HepG2 (cell line): ENCODE results near the gene HSPB6. TPM values are rescaled to one million over a fixed set of nuclear protein-coding genes. Genes with fewer than 3 reads are reported as not detected.

Experiments
- BORCS8-MEF2B ChIP-seq: sonication (generic); formaldehyde crosslinking; IDR thresholded peaks from 2 replicates; pipeline ENCODE4 v1.8.0; 2022; ENCODE audit warnings: mild to moderate bottlenecking, missing genetic modification reagents
- BRD4 ChIP-seq: sonication (generic); formaldehyde crosslinking; IDR thresholded peaks from 2 replicates; pipeline ENCODE4 v1.4.0; 2020; ENCODE audit warnings: missing genetic modification reagents
- CCAR2 ChIP-seq: fragments of 200-400 bp; formaldehyde crosslinking; optimal IDR thresholded peaks from 2 replicates; pipeline ENCODE3; 2018; ENCODE audit warnings: low read depth, mild to moderate bottlenecking, low read length, moderate library complexity
- CCDC6 ChIP-seq: sonication (generic); formaldehyde crosslinking; IDR thresholded peaks from 2 replicates; pipeline ENCODE4 v1.8.1; 2022; ENCODE audit warnings: mild to moderate bottlenecking, missing genetic modification reagents, moderate library complexity
- DNMT1 ChIP-seq: sonication (generic); formaldehyde crosslinking; IDR thresholded peaks from 2 replicates; pipeline ENCODE4 v1.5.1; 2020; ENCODE audit warnings: mild to moderate bottlenecking, missing genetic modification reagents
- ETS1 ChIP-seq: sonication (generic); formaldehyde crosslinking; IDR thresholded peaks from 2 replicates; pipeline ENCODE4 v1.4.0; 2020; ENCODE audit warnings: missing genetic modification reagents
- FOXC1 ChIP-seq: sonication (generic); formaldehyde crosslinking; IDR thresholded peaks from 2 replicates; pipeline ENCODE4 v1.8.0; 2022; ENCODE audit warnings: mild to moderate bottlenecking, missing genetic modification reagents, borderline replicate concordance
- GATA4 ChIP-seq: sonication (generic); IDR thresholded peaks from 2 replicates; pipeline ENCODE4 v1.6.1; 2016; ENCODE audit warnings: antibody characterized with exemption, low read depth, borderline replicate concordance
- HES4 ChIP-seq: sonication (generic); formaldehyde crosslinking; IDR thresholded peaks from 2 replicates; pipeline ENCODE4 v1.9.0; 2021; ENCODE audit warnings: mild to moderate bottlenecking, missing genetic modification reagents, borderline replicate concordance
- HINFP ChIP-seq: sonication (generic); formaldehyde crosslinking; IDR thresholded peaks from 2 replicates; pipeline ENCODE4 v1.4.0; 2020; ENCODE audit warnings: low read depth, mild to moderate bottlenecking, missing genetic modification reagents
- JUND ChIP-seq: sonication (generic); formaldehyde crosslinking; IDR thresholded peaks from 2 replicates; pipeline ENCODE4 v1.8.0; 2022; ENCODE audit warnings: mild to moderate bottlenecking, missing genetic modification reagents
- LBX2 ChIP-seq: sonication (generic); formaldehyde crosslinking; IDR thresholded peaks from 2 replicates; pipeline ENCODE4 v1.5.0; 2020; ENCODE audit warnings: missing genetic modification reagents, mild to moderate bottlenecking, borderline replicate concordance
- MLX ChIP-seq: IDR thresholded peaks from 2 replicates; pipeline ENCODE4 v1.6.1; 2016
- NONO ChIP-seq, 2 experiments: fragments of 450-650 bp in 1 of 2; sonication (generic) in 1 of 2; formaldehyde crosslinking in 1 of 2; IDR thresholded peaks in 1 of 2; conservative IDR thresholded peaks in 1 of 2; 2 replicates each; pipeline versions ENCODE4 v1.6.1 to v1.8.0; 2017 to 2022; ENCODE audit warnings: mild to moderate bottlenecking in 1 of 2, missing genetic modification reagents in 1 of 2, moderate library complexity in 1 of 2
- PHF8 ChIP-seq: sonication (generic); formaldehyde crosslinking; IDR thresholded peaks from 2 replicates; pipeline ENCODE4 v1.5.0; 2020; ENCODE audit warnings: missing genetic modification reagents
- RNF2 ChIP-seq: fragments of 450-650 bp; conservative IDR thresholded peaks from 2 replicates; pipeline ENCODE4 v1.6.1; 2016; ENCODE audit warnings: low read depth
- SIX4 ChIP-seq: sonication (generic); formaldehyde crosslinking; IDR thresholded peaks from 2 replicates; pipeline ENCODE4 v1.4.0; 2020; ENCODE audit warnings: missing genetic modification reagents
- SMYD3 ChIP-seq: sonication (generic); formaldehyde crosslinking; IDR thresholded peaks from 2 replicates; pipeline ENCODE4 v1.8.1; 2023; ENCODE audit warnings: mild to moderate bottlenecking, missing genetic modification reagents
- SP1 ChIP-seq, 2 experiments: fragments of 450-650 bp in 1 of 2; sonication (generic) in 1 of 2; formaldehyde crosslinking in 1 of 2; IDR thresholded peaks; 2 replicates each; pipeline versions ENCODE4 v1.4.0 to v1.6.1; 2016 to 2020; ENCODE audit warnings: missing genetic modification reagents in 1 of 2
- SPEN ChIP-seq: sonication (generic); formaldehyde crosslinking; IDR thresholded peaks from 2 replicates; pipeline ENCODE4 v1.5.1; 2020; ENCODE audit warnings: low read depth, mild to moderate bottlenecking, missing genetic modification reagents
- STAG1 ChIP-seq: sonication (generic); formaldehyde crosslinking; IDR thresholded peaks from 2 replicates; pipeline ENCODE4 v1.4.0; 2020; ENCODE audit warnings: missing genetic modification reagents
- TCF12 ChIP-seq, 2 experiments: fragments of 450-650 bp in 1 of 2; sonication (generic) in 1 of 2; formaldehyde crosslinking in 1 of 2; IDR thresholded peaks; 2 replicates each; pipeline versions ENCODE4 v1.6.1 to v1.8.0; 2017 to 2022; ENCODE audit warnings: antibody characterized with exemption in 1 of 2, mild to moderate bottlenecking in 1 of 2, missing genetic modification reagents in 1 of 2, moderate library complexity in 1 of 2
- ZNF207 ChIP-seq: fragments of 450-650 bp; IDR thresholded peaks from 2 replicates; pipeline ENCODE4 v1.6.1; 2016; ENCODE audit warnings: antibody characterized with exemption, borderline replicate concordance
- ZNF225 ChIP-seq: sonication (generic); formaldehyde crosslinking; IDR thresholded peaks from 2 replicates; pipeline ENCODE4 v1.4.0; 2020; ENCODE audit warnings: mild to moderate bottlenecking, missing genetic modification reagents
- ZNF253 ChIP-seq: sonication (generic); formaldehyde crosslinking; IDR thresholded peaks from 2 replicates; pipeline ENCODE4 v1.8.0; 2022; ENCODE audit warnings: mild to moderate bottlenecking, missing genetic modification reagents, borderline replicate concordance
- ZNF510 ChIP-seq: sonication (generic); formaldehyde crosslinking; IDR thresholded peaks from 2 replicates; pipeline ENCODE4 v1.4.0; 2020; ENCODE audit warnings: low read depth, mild to moderate bottlenecking, missing genetic modification reagents
- ZNF570 ChIP-seq: sonication (generic); formaldehyde crosslinking; IDR thresholded peaks from 2 replicates; pipeline ENCODE4 v1.4.0; 2020; ENCODE audit warnings: mild to moderate bottlenecking, missing genetic modification reagents, borderline replicate concordance
- ZNF576 ChIP-seq: sonication (generic); formaldehyde crosslinking; IDR thresholded peaks from 2 replicates; pipeline ENCODE4 v1.4.0; 2020; ENCODE audit warnings: mild to moderate bottlenecking, missing genetic modification reagents
- polyA plus RNA-seq, 8 experiments: library from polyadenylated mRNA; depleted of rRNA in 3 of 8; stranded (reverse) in 7 of 8; unstranded in 1 of 8; fragments of >200 nt; fragmentation: Illumina TruSeq in 4 of 8; extraction: Trizol in 4 of 8; gene quantifications; 2 replicates each; pipeline versions ENCODE4 v1.2.1 to v1.2.3, GENCODE V29; 2011 to 2016; ENCODE audit warnings: low read depth in 4 of 8, missing spikeins in 1 of 8, mixed read lengths in 1 of 8; ENCODE audit not compliant: insufficient read depth in 1 of 8
- total RNA-seq, 5 experiments: library from RNA; depleted of rRNA; stranded (reverse); fragments of >200 nt; fragmentation: Illumina TruSeq; extraction: Trizol; gene quantifications; 2 replicates each; pipeline ENCODE4 v1.2.3, GENCODE V29; 2016; ENCODE audit warnings: low read depth in 1 of 5

HSPB6 gene
- total and polyA plus RNA-seq, 2 of the 13 experiments (the other 11 are each of a cell fraction or from before 2014, with no cell fraction given): 0.18 TPM; not detected in 1

GRCh38 chr19:35797663-35798062, 40.8 kb upstream of the HSPB6 start (continued):
- TF ChIP-seq CCDC6 (CRISPR knock-in tag): no peak; the same call in 1 of the 2 replicates
- TF ChIP-seq BRD4: no peak
- TF ChIP-seq TCF12 (IDR thresholded peaks at IDR 0.05): no peak
- no peak for TF ChIP-seq TCF12 (CRISPR knock-in tag; IDR thresholded peaks at IDR 0.05)
- no peak for TF ChIP-seq RNF2
- TF ChIP-seq ZNF207: no peak
- TF ChIP-seq ZNF510: no peak
- TF ChIP-seq JUND (CRISPR knock-in tag): no peak
- TF ChIP-seq SIX4 (CRISPR knock-in tag): no peak
- TF ChIP-seq SPEN (CRISPR knock-in tag): peak; percentile 52; the same call in 1 of the 2 replicates
- no peak for TF ChIP-seq ZNF253
- no peak for TF ChIP-seq SP1 (IDR thresholded peaks at IDR 0.05)
- no peak for TF ChIP-seq SP1 (CRISPR knock-in tag; IDR thresholded peaks at IDR 0.05)
- TF ChIP-seq ZNF576: no peak
- no peak for TF ChIP-seq ZNF225 (CRISPR knock-in tag)
- no peak for TF ChIP-seq HINFP (CRISPR knock-in tag)
- TF ChIP-seq FOXC1 (CRISPR knock-in tag): peak; percentile 62; the same call in 1 of the 2 replicates
- TF ChIP-seq STAG1 (CRISPR knock-in tag): no peak
- no peak for TF ChIP-seq ZNF570 (CRISPR knock-in tag)
- no peak for TF ChIP-seq NONO (IDR thresholded peaks at IDR 0.05)
- peak; percentile 24; the same call in 1 of the 2 replicates for TF ChIP-seq NONO (CRISPR knock-in tag; conservative IDR thresholded peaks at IDR 0.05)
- TF ChIP-seq GATA4: no peak
- no peak for TF ChIP-seq SMYD3 (CRISPR knock-in tag)
- 0 out of 2 replicates have a peak, but pooled peaks have one; percentile 64 for TF ChIP-seq BORCS8-MEF2B
- no peak; the same call in 1 of the 2 replicates for TF ChIP-seq HES4
- TF ChIP-seq PHF8 (CRISPR knock-in tag): no peak
- TF ChIP-seq ETS1: no peak
- no peak for TF ChIP-seq CCAR2
- no peak for TF ChIP-seq MLX (CRISPR knock-in tag)
- TF ChIP-seq LBX2 (CRISPR knock-in tag): no peak
- no peak for TF ChIP-seq DNMT1 (CRISPR knock-in tag)
